IMR-90 (cell line): Measurements from ENCODE around the gene SLC7A6. TPM values are rescaled to one million over a fixed set of nuclear protein-coding genes. Genes with fewer than 3 reads are reported as not detected.

ENCODE experiments used
- ATAC-seq: fragments of 200-7000 bp; cut with Tn5 transposase; 2 replicates; pipeline ENCODE4 v1.9.1; 2020; ENCODE audit warnings: low read depth, mild to moderate bottlenecking, moderate library complexity
- BruUV-seq: library from RNA; stranded (reverse); fragments of 400-500 nt; replicated peaks from 2 replicates; lab custom pipeline; 2021; lab: Mats Ljungman, UMichigan
- CTCF ChIA-PET: fragments of 300-600 bp; formaldehyde crosslinking; extraction: SDS; loops from one replicate; lab custom pipeline; 2021; ENCODE audit warnings: antibody characterized with exemption; lab: Yijun Ruan, JAX
- POLR2A ChIA-PET: fragments of 300-600 bp; sonication (Branson Sonifier 250); formaldehyde crosslinking; loops from one replicate; lab custom pipeline; 2022; ENCODE audit warnings: antibody characterized with exemption; ENCODE audit not compliant: unreplicated experiment; lab: Charles Lee
- DNase-seq: peaks from one replicate; pipeline ENCODE4 v3.0.0; 2013
- H2AFZ ChIP-seq: replicated peaks from 2 replicates; pipeline ENCODE3; 2013; ENCODE audit warnings: low read length, mild to moderate bottlenecking; ENCODE audit not compliant: poor library complexity
- H2AK5ac ChIP-seq: 2 replicates; pipeline ENCODE4 v1.6.1; 2013; ENCODE audit warnings: low read depth, low read length, inconsistent platforms
- H2AK9ac ChIP-seq: replicated peaks from 2 replicates; pipeline ENCODE3; 2013; ENCODE audit warnings: mild to moderate bottlenecking, low read depth, low read length, moderate library complexity; ENCODE audit not compliant: poor library complexity
- H2BK120ac ChIP-seq: 2 replicates; pipeline ENCODE4 v1.6.1; 2013; ENCODE audit warnings: low read depth, low read length, inconsistent platforms
- H2BK15ac ChIP-seq: 3 replicates; pipeline ENCODE4 v1.6.1; 2013; ENCODE audit warnings: low read depth, low read length, inconsistent platforms
- H2BK20ac ChIP-seq: 2 replicates; pipeline ENCODE4 v1.6.1; 2013; ENCODE audit warnings: low read depth, mild to moderate bottlenecking, inconsistent platforms, low read length, moderate library complexity
- H2BK5ac ChIP-seq: 2 replicates; pipeline ENCODE4 v1.6.1; 2013; ENCODE audit warnings: mild to moderate bottlenecking, low read depth, low read length, inconsistent platforms; ENCODE audit not compliant: poor library complexity, severe bottlenecking
- H3K14ac ChIP-seq: replicated peaks from 2 replicates; pipeline ENCODE4 v1.6.1; 2013; ENCODE audit warnings: low read depth, low read length, inconsistent platforms
- H3K18ac ChIP-seq: 2 replicates; pipeline ENCODE4 v1.6.1; 2013; ENCODE audit warnings: low read depth, low read length, control low read depth
- H3K23ac ChIP-seq: 2 replicates; pipeline ENCODE4 v1.6.1; 2013; ENCODE audit warnings: low read depth, low read length, inconsistent platforms
- H3K27ac ChIP-seq: 2 replicates; pipeline ENCODE4 v1.5.1; 2013; ENCODE audit warnings: mild to moderate bottlenecking, control low read depth, low read length; ENCODE audit not compliant: insufficient read depth
- H3K27me3 ChIP-seq: 2 replicates; pipeline ENCODE4 v1.6.1; 2013; ENCODE audit warnings: low read length; ENCODE audit not compliant: control insufficient read depth, insufficient read depth
- H3K36me3 ChIP-seq: 2 replicates; pipeline ENCODE4 v1.6.1; 2013; ENCODE audit warnings: low read length, mixed read lengths; ENCODE audit not compliant: control insufficient read depth, insufficient read depth
- H3K4ac ChIP-seq: 2 replicates; pipeline ENCODE4 v1.6.1; 2013; ENCODE audit warnings: low read depth, low read length, inconsistent platforms
- H3K4me1 ChIP-seq: 2 replicates; pipeline ENCODE4 v1.6.1; 2013; ENCODE audit warnings: low read length, mixed read lengths; ENCODE audit not compliant: control insufficient read depth, insufficient read depth
- H3K4me2 ChIP-seq: 2 replicates; pipeline ENCODE4 v1.6.1; 2013; ENCODE audit warnings: low read depth, mild to moderate bottlenecking, control low read depth, low read length, moderate library complexity
- H3K4me3 ChIP-seq: 2 replicates; pipeline ENCODE4 v1.5.1; 2013; ENCODE audit warnings: low read depth, mild to moderate bottlenecking, control low read depth, low read length, moderate library complexity; ENCODE audit not compliant: insufficient read depth
- H3K56ac ChIP-seq: 2 replicates; pipeline ENCODE4 v1.6.1; 2013; ENCODE audit warnings: low read length, inconsistent platforms; ENCODE audit not compliant: insufficient read depth; ENCODE audit errors: extremely low read depth
- H3K79me1 ChIP-seq, 2 experiments: 2 replicates each; pipeline ENCODE4 v1.6.1; 2013; ENCODE audit warnings: low read length in 2 of 2, inconsistent platforms in 1 of 2, low read depth in 1 of 2
- H3K9ac ChIP-seq: 2 replicates; pipeline ENCODE4 v1.6.1; 2013; ENCODE audit warnings: low read depth, low read length, control low read depth
- H3K9me1 ChIP-seq: 2 replicates; pipeline ENCODE4 v1.6.1; 2013; ENCODE audit warnings: low read length, inconsistent platforms; ENCODE audit not compliant: insufficient read depth
- H3K9me3 ChIP-seq: 2 replicates; pipeline ENCODE4 v1.6.1; 2013; ENCODE audit warnings: low read length; ENCODE audit not compliant: control insufficient read depth, insufficient read depth
- H4K20me1 ChIP-seq: 2 replicates; pipeline ENCODE4 v1.6.1; 2013; ENCODE audit warnings: low read length, inconsistent platforms; ENCODE audit not compliant: insufficient read depth
- H4K5ac ChIP-seq: 2 replicates; pipeline ENCODE4 v1.6.1; 2013; ENCODE audit warnings: mild to moderate bottlenecking, low read depth, low read length, control low read depth
- H4K8ac ChIP-seq, 2 experiments: 2 replicates each; pipeline ENCODE4 v1.6.1; 2013; ENCODE audit warnings: low read depth in 2 of 2, low read length in 2 of 2, control low read depth in 1 of 2, inconsistent platforms in 1 of 2
- H4K91ac ChIP-seq: 2 replicates; pipeline ENCODE4 v1.6.1; 2013; ENCODE audit warnings: low read depth, low read length, inconsistent platforms; ENCODE audit not compliant: insufficient read depth
- BHLHE40 ChIP-seq: fragments of 150-350 bp; IDR thresholded peaks from 2 replicates; pipeline ENCODE4 v1.6.1; 2016; ENCODE audit warnings: mild to moderate bottlenecking, low read depth, low read length
- CEBPB ChIP-seq: IDR thresholded peaks from 2 replicates; pipeline ENCODE4 v1.6.1; 2012; ENCODE audit warnings: low read depth, low read length, improper control_type of control experiment
- CHD1 ChIP-seq: IDR thresholded peaks from 2 replicates; pipeline ENCODE4 v1.6.1; 2012; ENCODE audit warnings: low read depth, low read length, improper control_type of control experiment
- CTCF ChIP-seq: conservative IDR thresholded peaks from 2 replicates; pipeline ENCODE4 v1.5.1; 2012; ENCODE audit warnings: mild to moderate bottlenecking, low read depth, low read length, improper control_type of control experiment
- FOS ChIP-seq: fragments of 150-350 bp; IDR thresholded peaks from 2 replicates; pipeline ENCODE4 v1.6.1; 2016; ENCODE audit warnings: low read depth, low read length
- MAFK ChIP-seq: IDR thresholded peaks from 2 replicates; pipeline ENCODE4 v1.6.1; 2012; ENCODE audit warnings: low read depth, low read length, improper control_type of control experiment
- MAZ ChIP-seq: IDR thresholded peaks from 2 replicates; pipeline ENCODE4 v1.6.1; 2012; ENCODE audit warnings: low read depth, mild to moderate bottlenecking, low read length, improper control_type of control experiment, moderate library complexity, borderline replicate concordance
- MXI1 ChIP-seq: IDR thresholded peaks from 2 replicates; pipeline ENCODE4 v1.6.1; 2012; ENCODE audit warnings: low read depth, mild to moderate bottlenecking, low read length, moderate library complexity, borderline replicate concordance
- NFE2L2 ChIP-seq: fragments of 150-350 bp; IDR thresholded peaks from 2 replicates; pipeline ENCODE4 v1.6.1; 2016; ENCODE audit warnings: low read depth, mild to moderate bottlenecking, low read length
- POLR2A ChIP-seq: IDR thresholded peaks from 2 replicates; pipeline ENCODE4 v1.6.1; 2012; ENCODE audit warnings: mild to moderate bottlenecking, low read depth, low read length
- RAD21 ChIP-seq: IDR thresholded peaks from 2 replicates; pipeline ENCODE4 v1.6.1; 2012; ENCODE audit warnings: low read length, improper control_type of control experiment
- RCOR1 ChIP-seq: IDR thresholded peaks from 2 replicates; pipeline ENCODE4 v1.6.1; 2012; ENCODE audit warnings: mild to moderate bottlenecking, low read length, improper control_type of control experiment; ENCODE audit not compliant: insufficient replicate concordance
- RFX5 ChIP-seq: IDR thresholded peaks from 2 replicates; pipeline ENCODE4 v1.8.0; 2012; ENCODE audit warnings: low read depth, mild to moderate bottlenecking, low read length, moderate library complexity
- SMC3 ChIP-seq: fragments of 150-350 bp; IDR thresholded peaks from 2 replicates; pipeline ENCODE4 v1.6.1; 2016; ENCODE audit warnings: low read depth, mild to moderate bottlenecking, antibody characterized with exemption, low read length, moderate library complexity
- WGBS, 2 experiments: methylation state at CpG; one replicate each; pipeline versions ENCODE4 v1.1.5 to v1.1.7; 2013; ENCODE audit warnings: missing lambda C conversion rate in 2 of 2; ENCODE audit not compliant: insufficient read length in 1 of 2; ENCODE audit errors: extremely low coverage in 2 of 2; 5-methylcytosine and 5-hydroxymethylcytosine counted together
- dilution Hi-C: fragments of 300-500 bp; cut with HindIII; formaldehyde crosslinking; loops from one replicate; pipeline ENCODE4 v1.14.3; 2018; ENCODE audit warnings: low sequenced_read_pairs; ENCODE audit not compliant: unreplicated experiment
- in situ Hi-C: fragments of 300-500 bp; cut with MboI; formaldehyde crosslinking; loops from 3 replicates; pipeline ENCODE4 v1.14.3; 2019; ENCODE audit warnings: low sequenced_read_pairs, inconsistent platforms, mixed read lengths
- intact Hi-C: fragments of 100-400 bp; cut with micrococcal nuclease; formaldehyde crosslinking; loops from 2 replicates; pipeline ENCODE4 v1.10.0; 2022
- polyA plus RNA-seq, 3 experiments: library from polyadenylated mRNA; depleted of rRNA; stranded (reverse); fragments of >200 nt; gene quantifications; 2 replicates each; pipeline ENCODE4 v1.2.3, GENCODE V29; 2012; ENCODE audit warnings: low replicate concordance in 1 of 3
- total RNA-seq: library from RNA; depleted of rRNA; stranded (reverse); fragments of >200 nt; gene quantifications from 2 replicates; pipeline ENCODE4 v1.2.3, GENCODE V29; 2012
- TF ChIP-seq, protein P1 (sequence below): fragments of 150-350 bp; IDR thresholded peaks from 2 replicates; pipeline ENCODE4 v1.6.1; 2016; ENCODE audit warnings: low read depth, mild to moderate bottlenecking, low read length, moderate library complexity, borderline replicate concordance
- TF ChIP-seq, protein P2 (sequence below): fragments of 150-350 bp; IDR thresholded peaks from 2 replicates; pipeline ENCODE4 v1.6.1; 2017; ENCODE audit warnings: mild to moderate bottlenecking, antibody characterized with exemption, low read length, low read depth

SLC7A6 gene
- total and polyA plus RNA-seq, 2 of the 4 experiments (the other 2 are of a cell fraction) = 29.4 to 36.1 TPM

DNA sequence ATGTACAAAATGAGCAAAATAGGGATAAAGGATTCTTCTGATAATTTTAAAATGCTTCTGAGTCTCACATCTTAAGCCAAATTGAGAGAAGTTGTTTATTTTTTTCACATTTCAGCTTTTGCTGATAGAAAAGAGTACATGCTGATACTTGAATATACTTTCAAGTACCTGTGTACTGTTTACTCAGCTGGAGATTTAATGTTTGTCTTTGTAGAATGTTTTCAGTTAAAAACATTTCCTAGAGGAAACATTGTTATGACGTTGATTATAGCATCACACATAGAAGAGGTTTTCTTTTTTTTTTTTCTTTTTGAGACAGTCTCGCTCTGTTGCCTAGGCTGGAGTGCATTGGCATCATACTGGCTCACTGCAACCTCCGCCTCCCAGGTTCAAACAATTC is 48.1 kb upstream of the SLC7A6 start:
- Histone ChIP-seq H4K91ac (no peak overlapping the region), H3K27ac (no peak overlapping the region), H3K14ac (no peak overlapping the region), H3K27me3 (no peaks in the 10 kb centered on the region), H2BK120ac (no peak overlapping the region), H3K36me3 (peaks cover 2% of the 10 kb centered on the region; the same call in 1 of the 2 replicates), H2BK15ac (no peak overlapping the region), H3K9me1 (peaks cover 5% of the 10 kb centered on the region), H3K79me1 (peaks cover 3% of the 10 kb centered on the region in 2 experiments; a peak in 2 of 4 replicates), H2BK5ac (no peak overlapping the region), H2AK9ac (no peak overlapping the region), H4K20me1 (no peaks in the 10 kb centered on the region), H2AFZ (no peak overlapping the region), H3K9ac (no peak overlapping the region), H3K23ac (no peak overlapping the region), H2AK5ac (no peak overlapping the region), H3K4ac (no peak overlapping the region), H3K4me2 (no peak overlapping the region), H3K9me3 (no peaks in the 10 kb centered on the region), H2BK20ac (no peak overlapping the region), H3K56ac (no peak overlapping the region), H4K5ac (no peak overlapping the region), H4K8ac (no peak overlapping the region), H3K18ac (no peak overlapping the region), H3K4me3 (no peak overlapping the region), H3K4me1 (no peaks in the 10 kb centered on the region)
- no CpG with 5 or more reads among the region's 3 CpGs for WGBS, 2 experiments
- CTCF ChIA-PET = interaction anchor here (0.7 kb wide), 1 partner anchor 46 kb away, joined by 5 read pairs; no protein-coding TSS in a partner anchor
- BruUV-seq = no TSS peak
- ATAC-seq (no peak), DNase-seq (no peak)
- in situ Hi-C loops = no loop called here
- TF ChIP-seq POLR2A (no peak), RCOR1 (no peak), CTCF (no peak), SMC3 (no peak), CEBPB (no peak), NFE2L2 (no peak), CHD1 (no peak), FOS (no peak), RFX5 (no peak), MAFK (no peak), BHLHE40 (no peak), RAD21 (no peak), MXI1 (no peak), MAZ (no peak)
- TF ChIP-seq, protein P1, sequence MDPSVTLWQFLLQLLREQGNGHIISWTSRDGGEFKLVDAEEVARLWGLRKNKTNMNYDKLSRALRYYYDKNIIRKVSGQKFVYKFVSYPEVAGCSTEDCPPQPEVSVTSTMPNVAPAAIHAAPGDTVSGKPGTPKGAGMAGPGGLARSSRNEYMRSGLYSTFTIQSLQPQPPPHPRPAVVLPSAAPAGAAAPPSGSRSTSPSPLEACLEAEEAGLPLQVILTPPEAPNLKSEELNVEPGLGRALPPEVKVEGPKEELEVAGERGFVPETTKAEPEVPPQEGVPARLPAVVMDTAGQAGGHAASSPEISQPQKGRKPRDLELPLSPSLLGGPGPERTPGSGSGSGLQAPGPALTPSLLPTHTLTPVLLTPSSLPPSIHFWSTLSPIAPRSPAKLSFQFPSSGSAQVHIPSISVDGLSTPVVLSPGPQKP = no peak
- TF ChIP-seq, protein P2, sequence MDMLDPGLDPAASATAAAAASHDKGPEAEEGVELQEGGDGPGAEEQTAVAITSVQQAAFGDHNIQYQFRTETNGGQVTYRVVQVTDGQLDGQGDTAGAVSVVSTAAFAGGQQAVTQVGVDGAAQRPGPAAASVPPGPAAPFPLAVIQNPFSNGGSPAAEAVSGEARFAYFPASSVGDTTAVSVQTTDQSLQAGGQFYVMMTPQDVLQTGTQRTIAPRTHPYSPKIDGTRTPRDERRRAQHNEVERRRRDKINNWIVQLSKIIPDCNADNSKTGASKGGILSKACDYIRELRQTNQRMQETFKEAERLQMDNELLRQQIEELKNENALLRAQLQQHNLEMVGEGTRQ = no peak
- POLR2A ChIA-PET = no interaction called here
- intact Hi-C loops = no loop called here
- dilution Hi-C loops = no loop called here
